NCI-H510A treated with DMSO at 0.1 percent for 48 hours (cell line): ENCODE results near the gene MPDU1.
"Not testable (repeated sequence)": the region's sequence is repeated elsewhere in the genome, so short reads cannot be mapped to it uniquely, and the experiment has no call there.

Experiments used
- DNase-seq: peaks from one replicate; lab custom pipeline; 2025; lab: John Stamatoyannopoulos, UW

Gene MPDU1

GRCh38 chr17:7614425-7615264 lies 31.0 kb downstream of the MPDU1 start, which contains the start of gene FXR2:
Gene FXR2 (minus strand): TSS chr17:7614897. CDS start chr17:7614532, 365 bp downstream.
- peak; percentile 99 for DNase-seq

GRCh38 chr17:7615265-7615747 lies 31.7 kb downstream of the MPDU1 start:
- no peak for DNase-seq

- DNase-seq = no peak
These were observed 35.0 kb downstream of the MPDU1 start for GRCh38 chr17:7618608-7619007.

- DNase-seq = no peak
These were observed 37.2 kb downstream of the MPDU1 start for GRCh38 chr17:7620835-7621234.

- no peak for DNase-seq
These were observed 40.0 kb downstream of the MPDU1 start for GRCh38 chr17:7623661-7624060.

GRCh38 chr17:7625749-7626148 lies 42.1 kb downstream of the MPDU1 start:
- DNase-seq = not testable (repeated sequence)

GRCh38 chr17:7626307-7626706 lies 42.7 kb downstream of the MPDU1 start:
- no peak for DNase-seq

GRCh38 chr17:7626956-7627249 lies 43.3 kb downstream of the MPDU1 start:
- DNase-seq = no peak

- DNase-seq = peak; percentile 93
These were observed 43.8 kb downstream of the MPDU1 start, which contains the start of gene SAT2 for GRCh38 chr17:7627250-7628121. Gene SAT2 (minus strand): TSS chr17:7627821. CDS start chr17:7627635, 186 bp downstream.

GRCh38 chr17:7629939-7630571 lies 46.4 kb downstream of the MPDU1 start, which contains the start of gene SHBG:
Gene SHBG (plus strand): TSS chr17:7630135. CDS start chr17:7630173, 38 bp downstream.
- DNase-seq = no peak

GRCh38 chr17:7631398-7632380 lies 48.0 kb downstream of the MPDU1 start:
- DNase-seq = no peak

GRCh38 chr17:7632492-7632894 lies 48.8 kb downstream of the MPDU1 start:
- DNase-seq = peak; percentile 9

- no peak for DNase-seq
These were observed 49.4 kb downstream of the MPDU1 start for GRCh38 chr17:7633093-7633492.

GRCh38 chr17:7634384-7634783 lies 50.7 kb downstream of the MPDU1 start:
- DNase-seq = peak; percentile 3

GRCh38 chr17:7636163-7636562 lies 52.5 kb downstream of the MPDU1 start:
- no peak for DNase-seq
